Panc1 (cell line): ENCODE data around the gene KMT5B.

Experiments used
- POLR2AphosphoS5 ChIP-seq: IDR thresholded peaks from 2 replicates; pipeline ENCODE4 v1.6.1; 2012; ENCODE audit warnings: mild to moderate bottlenecking, low read depth, low read length, moderate library complexity
- REST ChIP-seq, 2 experiments: IDR thresholded peaks; 2 replicates each; pipeline ENCODE4 v1.6.1; 2011 to 2012; ENCODE audit warnings: low read depth in 2 of 2, control low read depth in 1 of 2, low read length in 1 of 2, mild to moderate bottlenecking in 1 of 2, moderate library complexity in 1 of 2; ENCODE audit not compliant: insufficient read depth in 1 of 2
- SIN3A ChIP-seq: IDR thresholded peaks from 2 replicates; pipeline ENCODE4 v1.6.1; 2012; ENCODE audit warnings: low read depth, mild to moderate bottlenecking, low read length, moderate library complexity, borderline replicate concordance; ENCODE audit not compliant: insufficient read depth
- TF ChIP-seq, protein P1 (sequence below): fragments of 450-650 bp; IDR thresholded peaks from 2 replicates; pipeline ENCODE4 v1.5.1; 2017; ENCODE audit warnings: mild to moderate bottlenecking

DNA sequence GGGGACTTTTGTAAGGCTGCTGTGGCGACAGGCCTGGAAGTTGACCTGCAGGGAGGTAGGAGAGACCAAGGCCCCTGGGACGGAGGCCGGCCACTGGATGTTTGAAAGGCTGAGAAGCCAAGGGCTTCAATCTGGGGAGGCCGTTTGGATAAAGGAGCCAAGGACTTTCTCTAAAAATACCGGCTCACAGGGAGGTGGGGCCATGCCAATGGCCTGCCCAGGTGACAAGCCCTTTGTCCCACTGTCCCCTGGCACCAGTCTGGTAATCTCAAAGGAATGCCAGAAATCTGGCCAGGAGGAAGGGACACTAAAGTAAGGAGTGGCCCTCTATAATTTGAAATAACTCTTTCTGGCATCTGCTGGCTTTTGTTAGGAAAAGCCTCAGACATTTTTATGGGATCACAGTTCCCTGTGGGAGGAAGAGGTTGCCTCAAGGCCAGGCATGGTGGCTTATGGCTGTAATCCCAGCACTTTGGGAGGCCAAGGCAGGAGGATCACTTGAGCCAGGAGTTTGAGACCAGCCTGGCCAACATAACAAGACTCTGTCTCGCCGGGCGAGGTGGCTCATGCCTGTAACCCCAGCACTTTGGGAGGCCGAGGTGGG lies 90.1 kb downstream of the KMT5B start:
- TF ChIP-seq, protein P1, sequence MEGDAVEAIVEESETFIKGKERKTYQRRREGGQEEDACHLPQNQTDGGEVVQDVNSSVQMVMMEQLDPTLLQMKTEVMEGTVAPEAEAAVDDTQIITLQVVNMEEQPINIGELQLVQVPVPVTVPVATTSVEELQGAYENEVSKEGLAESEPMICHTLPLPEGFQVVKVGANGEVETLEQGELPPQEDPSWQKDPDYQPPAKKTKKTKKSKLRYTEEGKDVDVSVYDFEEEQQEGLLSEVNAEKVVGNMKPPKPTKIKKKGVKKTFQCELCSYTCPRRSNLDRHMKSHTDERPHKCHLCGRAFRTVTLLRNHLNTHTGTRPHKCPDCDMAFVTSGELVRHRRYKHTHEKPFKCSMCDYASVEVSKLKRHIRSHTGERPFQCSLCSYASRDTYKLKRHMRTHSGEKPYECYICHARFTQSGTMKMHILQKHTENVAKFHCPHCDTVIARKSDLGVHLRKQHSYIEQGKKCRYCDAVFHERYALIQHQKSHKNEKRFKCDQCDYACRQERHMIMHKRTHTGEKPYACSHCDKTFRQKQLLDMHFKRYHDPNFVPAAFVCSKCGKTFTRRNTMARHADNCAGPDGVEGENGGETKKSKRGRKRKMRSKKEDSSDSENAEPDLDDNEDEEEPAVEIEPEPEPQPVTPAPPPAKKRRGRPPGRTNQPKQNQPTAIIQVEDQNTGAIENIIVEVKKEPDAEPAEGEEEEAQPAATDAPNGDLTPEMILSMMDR = no peak
- TF ChIP-seq SIN3A (no peak), POLR2AphosphoS5 (no peak), REST (IDR thresholded peaks at IDR 0.05; ENCODE audit: insufficient read depth in 1 of 2, low read depth in 2 of 2, low read length in 1 of 2) (no peak)
